GM12864 (cell line): ENCODE results near the gene ANO10.
"Not testable (repeated sequence)": the region's sequence is repeated elsewhere in the genome, so short reads cannot be mapped to it uniquely, and the experiment has no call there.

Experiments used
- DNase-seq: peaks from one replicate; pipeline ENCODE4 v3.0.0-alpha.2; 2011; ENCODE audit warnings: low read depth
- H3K4me3 ChIP-seq: 2 replicates; pipeline ENCODE4 v1.5.1; 2011; ENCODE audit warnings: mild to moderate bottlenecking, low read depth, low read length, control low read depth
- CTCF ChIP-seq: IDR thresholded peaks from 2 replicates; pipeline ENCODE4 v1.5.1; 2011; ENCODE audit warnings: low read depth, mild to moderate bottlenecking, moderate library complexity, low read length, control low read depth, inconsistent platforms; ENCODE audit errors: missing control alignments

ANO10 gene

GRCh38 chr3:43465109-43465508, 156.7 kb downstream of the ANO10 start:
- no peak for DNase-seq
- H3K4me3 ChIP-seq: no peak overlapping the region
- TF ChIP-seq CTCF: no peak

- H3K4me3 ChIP-seq, DNase-seq: not testable (repeated sequence)
Measured at GRCh38 chr3:43462566-43462965, 159.2 kb downstream of the ANO10 start.

- no peak for TF ChIP-seq CTCF
- H3K4me3 ChIP-seq: no peak overlapping the region
- DNase-seq: no peak
Measured at GRCh38 chr3:43461345-43461744, 160.5 kb downstream of the ANO10 start.

GRCh38 chr3:43457038-43457437, 164.8 kb downstream of the ANO10 start:
- DNase-seq: not testable (repeated sequence)

GRCh38 chr3:43455233-43455632, 166.6 kb downstream of the ANO10 start:
- no peak for DNase-seq
- H3K4me3 ChIP-seq: no peak overlapping the region
- TF ChIP-seq CTCF: no peak

More at GRCh38 chr3:43457038-43457437, 164.8 kb downstream of the ANO10 start:
- H3K4me3 ChIP-seq: not testable (repeated sequence)

- no peak for DNase-seq
- no peak for TF ChIP-seq CTCF
- no peak overlapping the region for H3K4me3 ChIP-seq
Measured at GRCh38 chr3:43453981-43454380, 167.8 kb downstream of the ANO10 start.

GRCh38 chr3:43451670-43452254, 170.0 kb downstream of the ANO10 start:
- no peak overlapping the region for H3K4me3 ChIP-seq
- no peak for DNase-seq
- no peak for TF ChIP-seq CTCF

- no peak for TF ChIP-seq CTCF
- no peak for DNase-seq
- no peak overlapping the region for H3K4me3 ChIP-seq
Measured at GRCh38 chr3:43448098-43448497, 173.7 kb downstream of the ANO10 start.
